ENCODE measurements around the gene IQCN.

IQCN gene

DNA sequence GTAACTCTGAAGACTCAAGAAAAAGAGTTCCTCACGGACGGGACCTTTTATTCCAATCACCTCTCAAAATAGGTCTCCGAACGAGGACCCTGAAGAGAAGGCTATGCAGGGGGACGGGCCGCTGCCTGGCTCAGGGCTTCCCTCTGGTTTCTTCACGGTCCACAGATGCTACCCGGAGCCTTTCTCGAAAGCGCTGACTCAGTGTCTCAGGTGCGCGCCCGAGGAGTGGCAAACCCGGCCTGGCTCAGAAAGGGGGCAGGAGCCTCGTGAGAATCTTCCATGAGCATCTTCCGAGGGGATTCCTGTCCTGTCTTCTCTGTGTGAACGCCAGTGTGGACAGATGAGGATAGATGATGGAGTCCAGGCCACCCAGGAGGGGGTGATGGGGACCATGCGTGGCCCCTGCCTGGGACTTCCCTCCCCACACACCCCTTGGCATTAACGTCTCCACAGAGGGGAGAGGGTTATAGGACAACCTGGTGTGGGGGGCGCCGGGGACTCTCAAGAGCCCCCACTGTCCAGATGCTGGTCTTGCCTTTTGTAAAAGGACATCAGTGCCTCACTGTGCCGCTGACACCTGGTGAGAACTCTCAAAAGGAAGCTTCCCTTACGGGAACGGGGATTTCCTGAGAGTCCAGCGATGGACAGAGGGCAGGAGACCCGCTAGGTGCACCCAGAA, 32.1 kb upstream of the IQCN start:
- no peak for DNase-seq (ENCODE audit: low spot score)
- ATAC-seq (ENCODE audit: low read depth): no peak
- no peak overlapping the region for H3K4me3 ChIP-seq (ENCODE audit: severe bottlenecking)
- H3K27me3 ChIP-seq (ENCODE audit: insufficient read depth, poor library complexity, severe bottlenecking): no peaks in the 10 kb centered on the region
- peaks cover 43% of the 10 kb centered on the region for H3K36me3 ChIP-seq (ENCODE audit: low read depth)
- TF ChIP-seq, protein P1, sequence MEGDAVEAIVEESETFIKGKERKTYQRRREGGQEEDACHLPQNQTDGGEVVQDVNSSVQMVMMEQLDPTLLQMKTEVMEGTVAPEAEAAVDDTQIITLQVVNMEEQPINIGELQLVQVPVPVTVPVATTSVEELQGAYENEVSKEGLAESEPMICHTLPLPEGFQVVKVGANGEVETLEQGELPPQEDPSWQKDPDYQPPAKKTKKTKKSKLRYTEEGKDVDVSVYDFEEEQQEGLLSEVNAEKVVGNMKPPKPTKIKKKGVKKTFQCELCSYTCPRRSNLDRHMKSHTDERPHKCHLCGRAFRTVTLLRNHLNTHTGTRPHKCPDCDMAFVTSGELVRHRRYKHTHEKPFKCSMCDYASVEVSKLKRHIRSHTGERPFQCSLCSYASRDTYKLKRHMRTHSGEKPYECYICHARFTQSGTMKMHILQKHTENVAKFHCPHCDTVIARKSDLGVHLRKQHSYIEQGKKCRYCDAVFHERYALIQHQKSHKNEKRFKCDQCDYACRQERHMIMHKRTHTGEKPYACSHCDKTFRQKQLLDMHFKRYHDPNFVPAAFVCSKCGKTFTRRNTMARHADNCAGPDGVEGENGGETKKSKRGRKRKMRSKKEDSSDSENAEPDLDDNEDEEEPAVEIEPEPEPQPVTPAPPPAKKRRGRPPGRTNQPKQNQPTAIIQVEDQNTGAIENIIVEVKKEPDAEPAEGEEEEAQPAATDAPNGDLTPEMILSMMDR (IDR thresholded peaks at IDR 0.05; ENCODE audit: poor library complexity, severe bottlenecking): no peak
- H3K4me1 ChIP-seq (ENCODE audit: insufficient read depth, poor library complexity, severe bottlenecking): peaks cover 11% of the 10 kb centered on the region
- H3K27ac ChIP-seq (ENCODE audit: poor library complexity, severe bottlenecking): no peak overlapping the region
- no peaks in the 10 kb centered on the region for H3K9me3 ChIP-seq (ENCODE audit: severe bottlenecking)

DNA sequence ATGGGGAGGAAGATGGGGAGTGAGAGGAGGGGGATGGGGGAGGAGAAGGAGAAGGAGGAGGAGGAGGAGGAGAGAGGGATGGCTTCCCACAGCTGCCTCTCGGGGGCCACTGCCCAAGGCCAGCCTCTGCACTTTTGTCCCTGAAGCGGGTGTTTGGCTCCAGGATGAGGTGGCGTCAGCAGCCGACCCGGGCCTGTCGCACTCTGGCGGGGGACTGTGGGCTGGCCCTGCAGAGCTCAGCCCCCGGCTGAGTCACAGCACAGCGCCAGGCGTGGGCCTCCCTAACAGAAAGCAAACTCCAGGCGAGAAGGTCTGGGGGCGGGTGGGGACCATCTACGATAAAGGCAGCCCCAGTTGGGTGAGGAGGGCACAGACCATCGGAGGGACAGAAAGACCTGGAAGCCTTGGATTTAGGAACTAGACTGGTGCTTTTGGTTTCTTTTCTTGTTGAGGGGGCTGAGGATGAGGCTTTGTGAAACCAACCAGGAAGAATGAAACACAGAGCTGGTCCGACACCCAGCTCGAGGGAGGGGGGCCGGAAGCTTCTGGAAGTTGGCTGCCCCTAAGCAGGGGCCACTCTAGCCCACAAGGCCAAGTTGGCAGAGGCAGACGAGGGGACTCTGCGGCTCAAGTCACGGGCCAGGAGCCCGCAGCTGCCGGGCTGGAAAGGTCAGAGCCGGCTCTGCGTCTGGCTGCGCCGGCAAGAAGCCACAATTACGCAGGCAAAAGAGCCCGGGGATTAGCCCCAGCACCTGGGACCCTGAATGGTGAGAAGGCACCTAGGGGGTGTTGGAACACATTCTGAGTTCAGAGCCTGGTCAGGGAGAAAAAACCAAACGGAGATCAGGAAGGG, 30.4 kb upstream of the IQCN start:
- peak overlapping the region; percentile 77 for H3K27ac ChIP-seq (ENCODE audit: poor library complexity, severe bottlenecking)
- TF ChIP-seq, protein P1 (IDR thresholded peaks at IDR 0.05; ENCODE audit: poor library complexity, severe bottlenecking): no peak
- H3K9me3 ChIP-seq (ENCODE audit: severe bottlenecking): no peaks in the 10 kb centered on the region
- peak; percentile 64 for ATAC-seq (ENCODE audit: low read depth)
- H3K36me3 ChIP-seq (ENCODE audit: low read depth): peaks cover 27% of the 10 kb centered on the region
- H3K4me3 ChIP-seq (ENCODE audit: severe bottlenecking): peak overlapping the region; percentile 9
- H3K27me3 ChIP-seq (ENCODE audit: insufficient read depth, poor library complexity, severe bottlenecking): no peaks in the 10 kb centered on the region
- no peak for DNase-seq (ENCODE audit: low spot score)
- H3K4me1 ChIP-seq (ENCODE audit: insufficient read depth, poor library complexity, severe bottlenecking): peaks cover 16% of the 10 kb centered on the region

DNA sequence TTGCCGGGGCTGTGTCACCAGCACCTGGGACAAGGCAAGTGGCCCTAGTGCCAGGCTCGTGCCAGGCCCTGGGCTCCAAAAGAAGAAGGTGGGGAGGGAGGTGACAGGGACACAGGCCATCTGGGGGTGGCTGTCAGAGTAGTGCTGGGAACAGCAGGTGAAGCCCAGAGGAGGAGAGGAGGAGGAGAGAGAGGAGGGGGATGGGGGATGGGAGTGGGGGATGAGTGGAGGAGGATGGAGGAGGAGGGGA, 29.9 kb upstream of the IQCN start:
- Histone ChIP-seq H3K9me3 (ENCODE audit: severe bottlenecking) (no peaks in the 10 kb centered on the region), H3K27me3 (ENCODE audit: insufficient read depth, poor library complexity, severe bottlenecking) (no peaks in the 10 kb centered on the region), H3K36me3 (ENCODE audit: low read depth) (peaks cover 22% of the 10 kb centered on the region), H3K27ac (ENCODE audit: poor library complexity, severe bottlenecking) (peak overlapping the region; percentile 77), H3K4me1 (ENCODE audit: insufficient read depth, poor library complexity, severe bottlenecking) (peaks cover 16% of the 10 kb centered on the region), H3K4me3 (ENCODE audit: severe bottlenecking) (no peak overlapping the region)
- ATAC-seq (ENCODE audit: low read depth) (no peak), DNase-seq (ENCODE audit: low spot score) (no peak)
- TF ChIP-seq, protein P1 (IDR thresholded peaks at IDR 0.05; ENCODE audit: poor library complexity, severe bottlenecking): no peak

DNA sequence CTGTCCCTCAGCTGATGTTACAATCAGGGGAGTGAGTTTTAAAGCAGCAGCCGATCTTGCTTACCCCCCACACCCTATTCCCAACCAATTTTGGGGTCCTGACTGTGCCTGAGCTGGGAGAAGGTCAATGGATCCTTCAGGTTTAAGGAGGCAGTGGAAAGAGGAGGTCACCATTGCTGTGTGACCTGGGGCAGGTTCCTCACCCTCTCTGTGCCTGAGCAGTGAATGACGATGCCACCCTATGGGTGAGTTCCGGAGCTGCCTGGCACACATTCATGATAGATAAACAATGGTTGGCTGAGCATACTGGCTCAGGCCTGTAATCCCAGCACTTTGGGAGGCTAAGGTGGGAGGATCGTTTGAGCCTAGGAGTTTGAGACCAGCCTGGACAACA, 27.5 kb upstream of the IQCN start:
- Histone ChIP-seq H3K27me3 (ENCODE audit: insufficient read depth, poor library complexity, severe bottlenecking) (no peaks in the 10 kb centered on the region), H3K36me3 (ENCODE audit: low read depth) (peaks cover 3% of the 10 kb centered on the region; the same call in 1 of the 2 replicates), H3K27ac (ENCODE audit: poor library complexity, severe bottlenecking) (no peak overlapping the region), H3K4me3 (ENCODE audit: severe bottlenecking) (no peak overlapping the region), H3K4me1 (ENCODE audit: insufficient read depth, poor library complexity, severe bottlenecking) (peaks cover 16% of the 10 kb centered on the region), H3K9me3 (ENCODE audit: severe bottlenecking) (no peaks in the 10 kb centered on the region)
- DNase-seq (ENCODE audit: low spot score) (no peak), ATAC-seq (ENCODE audit: low read depth) (no peak)
- TF ChIP-seq, protein P1 (IDR thresholded peaks at IDR 0.05; ENCODE audit: poor library complexity, severe bottlenecking): no peak

Data from RWPE2 (cell line).